Measurements from ENCODE around the gene PDE11A.

DNA sequence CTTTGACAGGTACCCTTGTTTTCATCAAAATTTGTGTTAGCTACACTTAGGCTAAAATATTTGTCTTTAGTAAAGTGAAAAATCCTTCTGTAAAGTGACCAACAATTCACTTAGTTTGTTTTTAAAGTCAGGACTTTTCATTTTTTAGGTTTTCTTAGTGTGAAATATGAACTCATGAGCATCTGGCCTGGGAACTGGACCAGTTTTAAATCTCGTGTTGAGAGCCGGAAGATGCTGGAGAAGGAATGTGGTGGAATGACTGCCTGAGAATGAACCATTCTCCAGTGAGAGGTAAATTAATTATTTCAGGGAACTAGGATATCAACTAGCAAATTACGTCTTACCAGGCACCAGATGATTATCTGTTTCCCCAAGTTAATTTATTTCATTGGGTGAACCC is 374.3 kb downstream of the PDE11A start:
- TF ChIP-seq HNF4G (IDR thresholded peaks at IDR 0.05) (no peak), RXRA (IDR thresholded peaks at IDR 0.05) (no peak), RAD21 (IDR thresholded peaks at IDR 0.05) (no peak), GABPA (IDR thresholded peaks at IDR 0.05 in 1 of 2, conservative IDR thresholded peaks at IDR 0.05 in 1 of 2) (no peak), TAF1 (conservative IDR thresholded peaks at IDR 0.05) (no peak), FOXA1 (IDR thresholded peaks at IDR 0.05) (no peak), YY1 (IDR thresholded peaks at IDR 0.05) (no peak), JUND (IDR thresholded peaks at IDR 0.05) (no peak)
- TF ChIP-seq, protein P1, sequence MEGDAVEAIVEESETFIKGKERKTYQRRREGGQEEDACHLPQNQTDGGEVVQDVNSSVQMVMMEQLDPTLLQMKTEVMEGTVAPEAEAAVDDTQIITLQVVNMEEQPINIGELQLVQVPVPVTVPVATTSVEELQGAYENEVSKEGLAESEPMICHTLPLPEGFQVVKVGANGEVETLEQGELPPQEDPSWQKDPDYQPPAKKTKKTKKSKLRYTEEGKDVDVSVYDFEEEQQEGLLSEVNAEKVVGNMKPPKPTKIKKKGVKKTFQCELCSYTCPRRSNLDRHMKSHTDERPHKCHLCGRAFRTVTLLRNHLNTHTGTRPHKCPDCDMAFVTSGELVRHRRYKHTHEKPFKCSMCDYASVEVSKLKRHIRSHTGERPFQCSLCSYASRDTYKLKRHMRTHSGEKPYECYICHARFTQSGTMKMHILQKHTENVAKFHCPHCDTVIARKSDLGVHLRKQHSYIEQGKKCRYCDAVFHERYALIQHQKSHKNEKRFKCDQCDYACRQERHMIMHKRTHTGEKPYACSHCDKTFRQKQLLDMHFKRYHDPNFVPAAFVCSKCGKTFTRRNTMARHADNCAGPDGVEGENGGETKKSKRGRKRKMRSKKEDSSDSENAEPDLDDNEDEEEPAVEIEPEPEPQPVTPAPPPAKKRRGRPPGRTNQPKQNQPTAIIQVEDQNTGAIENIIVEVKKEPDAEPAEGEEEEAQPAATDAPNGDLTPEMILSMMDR (IDR thresholded peaks at IDR 0.05; ENCODE audit: low read depth, low read length, missing input control), result no peak
- TF ChIP-seq, protein P2, sequence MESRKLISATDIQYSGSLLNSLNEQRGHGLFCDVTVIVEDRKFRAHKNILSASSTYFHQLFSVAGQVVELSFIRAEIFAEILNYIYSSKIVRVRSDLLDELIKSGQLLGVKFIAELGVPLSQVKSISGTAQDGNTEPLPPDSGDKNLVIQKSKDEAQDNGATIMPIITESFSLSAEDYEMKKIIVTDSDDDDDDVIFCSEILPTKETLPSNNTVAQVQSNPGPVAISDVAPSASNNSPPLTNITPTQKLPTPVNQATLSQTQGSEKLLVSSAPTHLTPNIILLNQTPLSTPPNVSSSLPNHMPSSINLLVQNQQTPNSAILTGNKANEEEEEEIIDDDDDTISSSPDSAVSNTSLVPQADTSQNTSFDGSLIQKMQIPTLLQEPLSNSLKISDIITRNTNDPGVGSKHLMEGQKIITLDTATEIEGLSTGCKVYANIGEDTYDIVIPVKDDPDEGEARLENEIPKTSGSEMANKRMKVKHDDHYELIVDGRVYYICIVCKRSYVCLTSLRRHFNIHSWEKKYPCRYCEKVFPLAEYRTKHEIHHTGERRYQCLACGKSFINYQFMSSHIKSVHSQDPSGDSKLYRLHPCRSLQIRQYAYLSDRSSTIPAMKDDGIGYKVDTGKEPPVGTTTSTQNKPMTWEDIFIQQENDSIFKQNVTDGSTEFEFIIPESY (IDR thresholded peaks at IDR 0.05), result no peak
- TF ChIP-seq, protein P3, sequence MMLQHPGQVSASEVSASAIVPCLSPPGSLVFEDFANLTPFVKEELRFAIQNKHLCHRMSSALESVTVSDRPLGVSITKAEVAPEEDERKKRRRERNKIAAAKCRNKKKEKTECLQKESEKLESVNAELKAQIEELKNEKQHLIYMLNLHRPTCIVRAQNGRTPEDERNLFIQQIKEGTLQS (IDR thresholded peaks at IDR 0.05), result no peak
- TF ChIP-seq, protein P4, sequence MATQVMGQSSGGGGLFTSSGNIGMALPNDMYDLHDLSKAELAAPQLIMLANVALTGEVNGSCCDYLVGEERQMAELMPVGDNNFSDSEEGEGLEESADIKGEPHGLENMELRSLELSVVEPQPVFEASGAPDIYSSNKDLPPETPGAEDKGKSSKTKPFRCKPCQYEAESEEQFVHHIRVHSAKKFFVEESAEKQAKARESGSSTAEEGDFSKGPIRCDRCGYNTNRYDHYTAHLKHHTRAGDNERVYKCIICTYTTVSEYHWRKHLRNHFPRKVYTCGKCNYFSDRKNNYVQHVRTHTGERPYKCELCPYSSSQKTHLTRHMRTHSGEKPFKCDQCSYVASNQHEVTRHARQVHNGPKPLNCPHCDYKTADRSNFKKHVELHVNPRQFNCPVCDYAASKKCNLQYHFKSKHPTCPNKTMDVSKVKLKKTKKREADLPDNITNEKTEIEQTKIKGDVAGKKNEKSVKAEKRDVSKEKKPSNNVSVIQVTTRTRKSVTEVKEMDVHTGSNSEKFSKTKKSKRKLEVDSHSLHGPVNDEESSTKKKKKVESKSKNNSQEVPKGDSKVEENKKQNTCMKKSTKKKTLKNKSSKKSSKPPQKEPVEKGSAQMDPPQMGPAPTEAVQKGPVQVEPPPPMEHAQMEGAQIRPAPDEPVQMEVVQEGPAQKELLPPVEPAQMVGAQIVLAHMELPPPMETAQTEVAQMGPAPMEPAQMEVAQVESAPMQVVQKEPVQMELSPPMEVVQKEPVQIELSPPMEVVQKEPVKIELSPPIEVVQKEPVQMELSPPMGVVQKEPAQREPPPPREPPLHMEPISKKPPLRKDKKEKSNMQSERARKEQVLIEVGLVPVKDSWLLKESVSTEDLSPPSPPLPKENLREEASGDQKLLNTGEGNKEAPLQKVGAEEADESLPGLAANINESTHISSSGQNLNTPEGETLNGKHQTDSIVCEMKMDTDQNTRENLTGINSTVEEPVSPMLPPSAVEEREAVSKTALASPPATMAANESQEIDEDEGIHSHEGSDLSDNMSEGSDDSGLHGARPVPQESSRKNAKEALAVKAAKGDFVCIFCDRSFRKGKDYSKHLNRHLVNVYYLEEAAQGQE (IDR thresholded peaks at IDR 0.05), result no peak
- TF ChIP-seq, protein P5, sequence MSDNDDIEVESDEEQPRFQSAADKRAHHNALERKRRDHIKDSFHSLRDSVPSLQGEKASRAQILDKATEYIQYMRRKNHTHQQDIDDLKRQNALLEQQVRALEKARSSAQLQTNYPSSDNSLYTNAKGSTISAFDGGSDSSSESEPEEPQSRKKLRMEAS (IDR thresholded peaks at IDR 0.05), result no peak
